Activated CD4-positive, alpha-beta T cell treated with anti-CD3 and anti-CD28 coated beads for 36 hours (primary cell): Measurements from ENCODE around the gene ELL. TPM values are rescaled to one million over a fixed set of nuclear protein-coding genes. Genes with fewer than 3 reads are reported as not detected.

Experiments
- ATAC-seq: fragments of 200-7000 bp; cut with Tn5 transposase; one replicate; pipeline ENCODE4 v1.10.0; 2021; ENCODE audit warnings: mild to moderate bottlenecking, moderate library complexity
- CTCF ChIA-PET: fragments of 350-600 bp; sonication (Branson Sonifier 250); formaldehyde crosslinking; loops from one replicate; lab custom pipeline; 2021; ENCODE audit warnings: antibody characterized with exemption; lab: Charles Lee
- POLR2A ChIA-PET: fragments of 350-600 bp; sonication (Branson Sonifier 250); formaldehyde crosslinking; loops from one replicate; lab custom pipeline; 2021; ENCODE audit warnings: antibody characterized with exemption, inconsistent platforms; lab: Charles Lee
- DNase-seq: peaks from one replicate; pipeline ENCODE4 v3.0.0-alpha.2; 2020
- H3K27ac Mint-ChIP-seq: one replicate; pipeline ENCODE4 v1.8.0; 2021; ENCODE audit warnings: mixed read lengths
- H3K27me3 Mint-ChIP-seq: one replicate; pipeline ENCODE4 v1.8.0; 2021; ENCODE audit warnings: mixed read lengths
- H3K36me3 Mint-ChIP-seq: one replicate; pipeline ENCODE4 v1.8.0; 2021; ENCODE audit warnings: low read depth, mixed read lengths
- H3K4me1 Mint-ChIP-seq: one replicate; pipeline ENCODE4 v1.8.0; 2021; ENCODE audit warnings: mixed read lengths
- H3K4me3 Mint-ChIP-seq: one replicate; pipeline ENCODE4 v1.8.0; 2021; ENCODE audit warnings: mild to moderate bottlenecking, moderate library complexity, mixed read lengths
- H3K9me3 Mint-ChIP-seq: one replicate; pipeline ENCODE4 v1.8.0; 2021; ENCODE audit warnings: low read depth, mixed read lengths
- intact Hi-C, 2 experiments: fragments of 100-400 bp; cut with DNase I in 1 of 2; cut with micrococcal nuclease in 1 of 2; formaldehyde crosslinking; loops; one replicate each; pipeline versions ENCODE4 v1.14.2 to v1.15.1; 2022 to 2024; cut with DNase I, micrococcal nuclease
- total RNA-seq, 2 experiments: library from RNA; stranded (reverse); gene quantifications; one replicate each; pipeline ENCODE4 v1.2.3, GENCODE V29; 2021

ELL gene
- total RNA-seq, 2 experiments from 2014 or later: 20.2 to 21.4 TPM

- Mint-ChIP-seq H3K36me3 (peaks cover 23% of the 10 kb centered on the region), H3K27ac (no peak overlapping the region), H3K27me3 (no peaks in the 10 kb centered on the region), H3K4me1 (peaks cover 12% of the 10 kb centered on the region), H3K9me3 (peaks cover 3% of the 10 kb centered on the region), H3K4me3 (no peak overlapping the region)
- ChIA-PET POLR2A (interaction anchor here (0.9 kb wide), 1 partner anchor 25 kb away, joined by 3 read pairs; no protein-coding TSS in a partner anchor), CTCF (interaction anchor here (0.7 kb wide), 2 partner anchors 35 to 80 kb away, joined by 3 to 4 read pairs; no protein-coding TSS in a partner anchor)
- ATAC-seq (no peak), DNase-seq (no peak)
- intact Hi-C loops: no loop called here
Measured at GRCh38 chr19:18446145-18446810, 75.6 kb downstream of the ELL start.

GRCh38 chr19:18445262-18445948 lies 76.5 kb downstream of the ELL start:
- intact Hi-C loops: no loop called here
- Mint-ChIP-seq H3K36me3 (peaks cover 20% of the 10 kb centered on the region), H3K4me3 (no peak overlapping the region), H3K4me1 (peaks cover 12% of the 10 kb centered on the region), H3K27ac (no peak overlapping the region), H3K27me3 (no peaks in the 10 kb centered on the region), H3K9me3 (peaks cover 3% of the 10 kb centered on the region)
- POLR2A ChIA-PET: interaction anchor here (0.9 kb wide), 1 partner anchor 25 kb away, joined by 3 read pairs; no protein-coding TSS in a partner anchor
- no peak for DNase-seq
- no peak for ATAC-seq
- CTCF ChIA-PET: interaction anchor here (0.5 to 0.7 kb wide), 2 partner anchors 81 to 240 kb away, joined by 3 to 4 read pairs; no protein-coding TSS in a partner anchor

- Mint-ChIP-seq H3K9me3 (peaks cover 3% of the 10 kb centered on the region), H3K4me1 (peaks cover 12% of the 10 kb centered on the region), H3K4me3 (no peak overlapping the region), H3K27me3 (no peaks in the 10 kb centered on the region), H3K27ac (no peak overlapping the region), H3K36me3 (peaks cover 20% of the 10 kb centered on the region)
- ATAC-seq: no peak
- no peak for DNase-seq
- intact Hi-C loops: no loop called here
- POLR2A ChIA-PET: no interaction called here
- CTCF ChIA-PET: interaction anchor here (0.6 kb wide), 1 partner anchor 402 kb away, joined by 4 read pairs; no protein-coding TSS in a partner anchor
Measured at GRCh38 chr19:18444513-18444912, 77.4 kb downstream of the ELL start.

GRCh38 chr19:18443831-18444230 lies 78.0 kb downstream of the ELL start:
- no peaks in the 10 kb centered on the region for H3K27me3 Mint-ChIP-seq
- DNase-seq: no peak
- no peak overlapping the region for H3K4me3 Mint-ChIP-seq
- peaks cover 19% of the 10 kb centered on the region for H3K36me3 Mint-ChIP-seq
- ChIA-PET CTCF (no interaction called here), POLR2A (no interaction called here)
- intact Hi-C loops: no loop called here
- H3K4me1 Mint-ChIP-seq: peaks cover 12% of the 10 kb centered on the region
- no peak for ATAC-seq
- peaks cover 3% of the 10 kb centered on the region for H3K9me3 Mint-ChIP-seq
- H3K27ac Mint-ChIP-seq: no peak overlapping the region

GRCh38 chr19:18443406-18443805 lies 78.5 kb downstream of the ELL start:
- ChIA-PET POLR2A (interaction anchor here (0.6 kb wide), 1 partner anchor 936 kb away, joined by 4 read pairs; no protein-coding TSS in a partner anchor), CTCF (interaction anchor here (1.0 to 1.2 kb wide), 3 partner anchors 8 to 414 kb away, joined by 3 to 4 read pairs (median 3); no protein-coding TSS in a partner anchor)
- intact Hi-C loops: no loop called here
- peaks cover 3% of the 10 kb centered on the region for H3K9me3 Mint-ChIP-seq
- H3K27ac Mint-ChIP-seq: no peak overlapping the region
- no peak overlapping the region for H3K4me3 Mint-ChIP-seq
- no peaks in the 10 kb centered on the region for H3K27me3 Mint-ChIP-seq
- peaks cover 12% of the 10 kb centered on the region for H3K4me1 Mint-ChIP-seq
- peaks cover 16% of the 10 kb centered on the region for H3K36me3 Mint-ChIP-seq
- ATAC-seq (no peak), DNase-seq (no peak)

- H3K9me3 Mint-ChIP-seq: peaks cover 3% of the 10 kb centered on the region
- H3K27ac Mint-ChIP-seq: peak overlapping the region; percentile 87
- intact Hi-C loops: no loop called here
- peaks cover 12% of the 10 kb centered on the region for H3K4me1 Mint-ChIP-seq
- CTCF ChIA-PET: interaction anchor here (0.7 to 1.2 kb wide), 4 partner anchors 9 to 414 kb away, joined by 3 to 4 read pairs (median 3); no protein-coding TSS in a partner anchor
- POLR2A ChIA-PET: interaction anchor here (0.6 kb wide), 1 partner anchor 937 kb away, joined by 4 read pairs; no protein-coding TSS in a partner anchor
- DNase-seq (no peak), ATAC-seq (no peak)
- peaks cover 14% of the 10 kb centered on the region for H3K36me3 Mint-ChIP-seq
- H3K27me3 Mint-ChIP-seq: no peaks in the 10 kb centered on the region
- H3K4me3 Mint-ChIP-seq: no peak overlapping the region
Measured at GRCh38 chr19:18442941-18443340, 78.9 kb downstream of the ELL start.

- Mint-ChIP-seq H3K4me3 (no peak overlapping the region), H3K4me1 (peaks cover 13% of the 10 kb centered on the region), H3K9me3 (peaks cover 3% of the 10 kb centered on the region), H3K27ac (peak overlapping the region; percentile 87), H3K27me3 (no peaks in the 10 kb centered on the region), H3K36me3 (peaks cover 14% of the 10 kb centered on the region)
- ChIA-PET POLR2A (no interaction called here), CTCF (interaction anchor here (0.7 to 1.5 kb wide), 5 partner anchors 9 to 415 kb away, joined by 3 to 4 read pairs (median 3); no protein-coding TSS in a partner anchor)
- ATAC-seq (no peak), DNase-seq (peak; percentile 50)
- intact Hi-C loops: no loop called here
Measured at GRCh38 chr19:18441804-18442788, 79.8 kb downstream of the ELL start.

GRCh38 chr19:18440936-18441803 lies 80.7 kb downstream of the ELL start:
- intact Hi-C loops: no loop called here
- Mint-ChIP-seq H3K27me3 (no peaks in the 10 kb centered on the region), H3K4me1 (peaks cover 19% of the 10 kb centered on the region), H3K4me3 (no peak overlapping the region), H3K36me3 (peaks cover 15% of the 10 kb centered on the region), H3K27ac (no peak overlapping the region), H3K9me3 (peaks cover 3% of the 10 kb centered on the region)
- no peak for ATAC-seq
- ChIA-PET POLR2A (interaction anchor here (0.7 to 1.0 kb wide), 2 partner anchors 29 to 41 kb away, joined by 3 to 4 read pairs; no protein-coding TSS in a partner anchor), CTCF (interaction anchor here (0.6 to 1.5 kb wide), 3 partner anchors 10 to 403 kb away, joined by 3 to 4 read pairs (median 4); no protein-coding TSS in a partner anchor)
- no peak for DNase-seq

GRCh38 chr19:18440415-18440877 lies 81.4 kb downstream of the ELL start:
- peak; percentile 51 for ATAC-seq

GRCh38 chr19:18439910-18440237 lies 82.0 kb downstream of the ELL start:
- H3K27me3 Mint-ChIP-seq: no peaks in the 10 kb centered on the region
- POLR2A ChIA-PET: no interaction called here
- ATAC-seq (no peak), DNase-seq (no peak)
- peaks cover 14% of the 10 kb centered on the region for H3K36me3 Mint-ChIP-seq
- peaks cover 23% of the 10 kb centered on the region for H3K4me1 Mint-ChIP-seq
- no peak overlapping the region for H3K4me3 Mint-ChIP-seq
- H3K27ac Mint-ChIP-seq: no peak overlapping the region
- H3K9me3 Mint-ChIP-seq: peaks cover 3% of the 10 kb centered on the region
- intact Hi-C loops: loop anchor here in 1 of 2 experiments (5.0 kb wide), 1 partner anchor 347 kb away; no protein-coding TSS in a partner anchor
- CTCF ChIA-PET: no interaction called here

More at GRCh38 chr19:18440415-18440877, 81.4 kb downstream of the ELL start:
- intact Hi-C loops: no loop called here
- Mint-ChIP-seq H3K36me3 (peaks cover 14% of the 10 kb centered on the region), H3K27me3 (no peaks in the 10 kb centered on the region), H3K27ac (no peak overlapping the region), H3K9me3 (peaks cover 3% of the 10 kb centered on the region), H3K4me3 (no peak overlapping the region), H3K4me1 (peaks cover 23% of the 10 kb centered on the region)
- ChIA-PET CTCF (interaction anchor here (0.6 to 1.5 kb wide), 3 partner anchors 11 to 404 kb away, joined by 3 to 4 read pairs (median 4); no protein-coding TSS in a partner anchor), POLR2A (interaction anchor here (0.7 to 1.0 kb wide), 2 partner anchors 30 to 42 kb away, joined by 3 to 4 read pairs; no protein-coding TSS in a partner anchor)
- peak; percentile 73 for DNase-seq
